HG03108 (cell line): Measurements from ENCODE around the gene NIPAL4.
A peak's percentile ranks its signal among the peaks of the same experiment; 100 is the strongest.

ENCODE experiments used
- ATAC-seq: cut with Tn5 transposase; IDR thresholded peaks from one replicate; pipeline ENCODE4 v1.9.1; 2021; ENCODE audit warnings: moderate library complexity; ENCODE audit not compliant: unreplicated experiment

The NIPAL4 gene

DNA sequence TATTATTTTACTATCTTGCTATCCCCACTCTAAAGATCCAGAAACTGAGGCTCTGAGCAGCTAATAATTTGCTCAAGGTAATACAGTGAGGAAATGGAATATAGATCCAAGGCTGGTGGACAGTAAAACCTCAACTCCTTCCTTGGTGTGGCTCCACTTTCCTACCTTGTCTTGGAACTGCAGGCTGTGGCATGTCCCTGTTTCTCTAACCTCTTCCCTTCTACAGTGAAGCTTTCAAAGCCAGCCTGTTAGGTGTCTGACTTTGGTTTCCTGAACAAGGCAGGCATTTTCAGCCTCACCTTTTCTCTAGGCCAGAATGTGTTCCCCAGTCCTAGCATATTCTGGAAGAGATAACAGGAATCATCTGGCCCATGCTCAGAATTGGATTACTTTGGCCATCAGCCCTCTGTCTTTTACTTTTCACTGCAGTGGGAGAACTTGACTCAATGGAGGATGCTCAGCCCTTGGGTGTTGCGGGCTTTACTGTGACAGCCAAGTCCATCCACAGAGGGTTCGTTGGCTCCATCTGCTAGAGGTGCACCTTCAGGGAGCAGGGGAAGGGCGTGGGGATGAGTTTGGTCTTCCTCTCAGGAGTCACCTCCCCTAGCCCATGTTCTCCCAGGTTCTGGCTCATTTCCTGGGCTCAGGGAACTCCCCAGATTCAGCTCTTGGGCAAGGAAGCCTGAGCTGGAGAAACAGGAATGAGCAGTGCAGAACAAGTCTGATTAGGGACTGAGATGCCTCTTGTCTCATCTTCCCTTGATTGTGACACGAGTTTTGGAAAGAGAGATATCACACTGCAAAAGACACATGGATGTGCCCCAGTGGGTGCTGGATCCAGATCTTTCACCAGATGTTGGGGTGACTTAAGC is 1.1 kb downstream of the NIPAL4 start:
- no peak for ATAC-seq

DNA sequence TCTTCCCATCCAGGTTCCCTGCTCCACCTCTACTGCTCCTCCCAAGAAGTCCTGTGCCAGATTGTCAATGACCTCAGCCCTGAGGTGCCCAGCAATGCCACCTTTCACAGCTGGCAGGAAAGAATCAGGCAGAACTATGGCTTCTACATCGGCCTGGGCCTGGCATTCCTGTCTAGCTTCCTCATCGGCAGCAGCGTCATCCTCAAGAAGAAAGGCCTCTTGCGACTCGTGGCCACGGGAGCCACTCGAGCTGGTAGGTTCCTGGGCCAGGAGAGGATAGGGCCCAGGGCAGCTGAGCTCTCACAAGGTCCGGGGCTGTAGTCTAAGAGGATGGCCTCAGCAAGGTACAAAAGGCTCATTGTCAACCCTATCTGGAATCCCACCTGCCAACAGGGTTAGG is 3.1 kb downstream of the NIPAL4 start:
- ATAC-seq, result no peak

DNA sequence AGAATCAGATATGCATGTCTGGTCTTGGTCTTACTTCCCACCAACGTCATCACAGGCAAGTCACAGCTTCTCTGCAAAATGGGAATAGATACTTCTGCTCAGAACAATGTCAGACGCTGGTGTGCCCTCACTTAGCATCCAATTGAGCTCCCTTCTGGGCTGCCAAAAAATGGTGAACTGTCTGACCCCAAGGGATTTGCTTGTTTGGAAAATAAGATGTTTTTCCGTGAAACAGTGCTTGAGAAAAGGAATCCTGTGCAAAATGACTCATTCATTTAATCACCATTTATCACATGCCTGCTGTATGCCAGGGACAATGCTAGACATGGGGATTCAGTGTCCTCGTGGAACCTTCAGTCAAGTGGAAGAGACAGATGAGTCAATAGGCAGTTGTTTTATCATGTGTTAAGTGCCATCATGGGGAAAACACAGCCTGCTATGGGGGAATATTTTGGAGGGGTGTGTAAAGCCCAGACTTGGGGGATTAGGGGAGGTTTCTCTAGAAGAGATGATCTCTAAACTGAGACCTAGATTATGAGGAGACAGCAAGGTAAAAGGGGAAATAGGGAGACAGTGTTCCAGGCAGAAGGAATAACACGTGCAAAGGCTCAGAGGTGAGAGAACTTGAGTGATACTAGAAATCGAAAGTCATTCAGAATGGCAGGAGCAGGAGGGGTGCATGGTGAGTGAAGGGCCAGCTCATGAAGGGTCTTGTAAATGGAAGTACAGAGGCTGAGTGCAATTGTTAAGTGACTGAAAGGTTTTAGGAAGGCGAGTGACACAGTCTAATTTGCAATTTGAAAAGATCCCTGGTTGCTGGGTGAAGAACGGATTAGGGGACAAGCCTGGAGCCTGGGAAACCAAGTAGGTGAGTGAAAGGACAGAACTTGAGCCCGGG is 3.9 kb downstream of the NIPAL4 start:
- no peak for ATAC-seq

DNA sequence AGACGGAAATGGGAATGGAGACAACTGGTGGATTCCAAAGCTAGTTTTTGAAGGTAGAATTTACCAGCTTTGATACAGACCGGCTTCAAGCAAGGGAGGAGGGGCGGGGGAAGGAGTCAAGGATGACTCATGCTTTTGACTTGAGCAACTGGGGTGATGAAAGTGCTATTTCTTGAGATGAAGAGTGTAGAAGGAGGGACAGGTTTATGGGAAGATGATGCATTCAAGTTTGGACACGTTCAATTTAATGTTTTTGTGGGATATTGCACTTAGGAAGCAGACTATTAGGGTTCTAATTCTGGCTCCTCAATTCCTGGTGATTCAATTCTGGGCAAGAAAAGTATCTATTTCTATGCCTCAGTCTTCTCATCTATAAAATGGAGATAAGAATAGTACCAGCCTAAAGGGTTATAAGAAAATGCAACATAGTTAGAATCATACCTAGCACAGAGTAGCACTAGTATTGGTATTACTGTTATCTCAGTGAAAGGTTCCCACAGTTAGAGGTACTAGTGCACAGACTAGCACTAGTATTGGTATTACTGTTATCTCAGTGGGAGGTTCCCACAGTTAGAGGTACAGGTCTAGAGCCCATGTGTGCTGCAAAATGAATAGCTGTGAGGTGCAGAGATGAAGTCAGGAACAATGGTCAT is 4.6 kb downstream of the NIPAL4 start:
- peak; percentile 53 for ATAC-seq

DNA sequence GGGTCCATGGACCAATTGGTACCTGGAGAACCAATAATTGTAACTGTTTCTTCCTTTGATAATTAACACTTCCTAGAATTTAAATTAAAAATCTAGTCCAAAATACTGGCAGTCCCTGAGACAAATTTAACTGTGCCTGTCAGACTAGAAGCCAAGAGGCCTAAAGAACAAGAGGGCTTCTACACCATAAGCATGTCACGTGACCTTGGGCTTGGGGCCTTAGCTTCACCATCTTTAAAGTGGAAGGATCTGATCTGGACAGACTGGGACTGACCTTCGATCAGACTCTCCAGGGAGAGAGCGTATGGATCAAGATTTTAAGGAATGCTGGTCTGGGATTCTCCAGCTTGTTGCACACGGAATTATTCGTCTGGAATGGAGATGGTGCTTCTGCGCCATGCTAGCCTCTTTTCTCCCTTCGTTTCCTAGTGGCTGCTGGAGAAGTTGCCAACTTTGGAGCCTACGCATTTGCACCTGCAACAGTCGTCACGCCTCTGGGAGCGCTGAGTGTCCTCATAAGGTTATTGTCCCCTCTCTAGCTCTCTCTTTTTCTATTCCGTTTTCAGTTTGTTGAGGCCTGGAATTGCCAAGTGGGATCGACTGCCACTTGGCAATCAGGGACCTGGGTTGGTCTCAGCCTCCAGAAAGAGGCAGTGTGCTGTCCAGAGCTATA is 8.4 kb downstream of the NIPAL4 start:
- ATAC-seq, result no peak

DNA sequence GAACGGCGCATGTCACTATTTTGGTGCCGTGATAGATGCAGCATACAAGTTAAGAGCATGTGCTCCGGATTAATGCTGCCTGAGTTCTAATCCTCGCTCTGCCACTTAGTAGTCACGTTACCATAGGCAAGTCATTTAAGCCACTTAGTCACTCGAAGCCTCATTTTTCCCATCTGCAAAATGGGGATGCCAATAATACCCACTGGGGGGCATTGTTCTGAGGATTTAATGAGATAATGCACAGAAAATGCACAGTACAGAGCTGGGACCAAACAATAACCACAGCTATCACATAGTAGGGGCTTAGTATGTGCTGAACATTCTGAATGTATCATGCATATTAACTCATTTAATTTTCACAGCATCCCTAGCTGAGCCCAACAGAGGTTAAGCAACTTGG is 9.1 kb downstream of the NIPAL4 start:
- no peak for ATAC-seq

DNA sequence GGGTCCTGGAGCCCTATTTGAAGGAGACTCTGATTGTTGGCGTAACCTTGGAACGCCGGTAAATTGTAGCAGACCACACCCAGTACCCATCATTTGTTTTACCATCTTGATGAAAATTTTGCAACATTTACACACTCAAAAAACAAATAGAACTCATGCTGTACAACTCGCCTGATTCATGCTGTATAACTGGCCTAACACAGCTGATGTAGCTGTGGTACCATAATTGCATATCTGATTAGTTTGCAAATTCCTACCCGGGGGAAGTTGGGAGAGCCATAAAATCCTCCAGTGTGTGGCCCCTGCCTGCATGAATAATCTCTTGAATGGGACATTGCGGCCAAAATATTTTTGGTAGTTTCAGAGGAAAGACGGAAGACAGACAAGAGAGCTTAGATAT is 9.7 kb downstream of the NIPAL4 start:
- ATAC-seq, result no peak

DNA sequence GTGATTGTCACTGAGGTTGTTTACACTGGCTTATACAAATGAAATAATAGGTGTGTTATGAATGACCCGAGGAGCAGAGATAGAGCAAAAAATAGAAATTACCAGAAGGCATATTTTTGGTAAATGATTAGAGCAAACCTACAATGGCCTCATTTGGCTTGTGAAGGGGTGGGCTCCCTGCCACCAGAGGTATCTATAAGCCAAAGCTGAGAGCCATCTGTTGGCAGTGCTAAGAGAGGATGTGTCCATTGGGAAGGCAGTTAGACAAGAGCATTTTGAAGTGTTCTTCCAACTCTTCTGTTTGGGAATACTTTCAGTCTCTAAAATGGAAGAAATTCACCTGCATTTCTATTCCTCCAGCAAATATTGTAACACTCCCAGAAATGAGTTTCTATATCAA is 10.6 kb downstream of the NIPAL4 start:
- no peak for ATAC-seq

DNA sequence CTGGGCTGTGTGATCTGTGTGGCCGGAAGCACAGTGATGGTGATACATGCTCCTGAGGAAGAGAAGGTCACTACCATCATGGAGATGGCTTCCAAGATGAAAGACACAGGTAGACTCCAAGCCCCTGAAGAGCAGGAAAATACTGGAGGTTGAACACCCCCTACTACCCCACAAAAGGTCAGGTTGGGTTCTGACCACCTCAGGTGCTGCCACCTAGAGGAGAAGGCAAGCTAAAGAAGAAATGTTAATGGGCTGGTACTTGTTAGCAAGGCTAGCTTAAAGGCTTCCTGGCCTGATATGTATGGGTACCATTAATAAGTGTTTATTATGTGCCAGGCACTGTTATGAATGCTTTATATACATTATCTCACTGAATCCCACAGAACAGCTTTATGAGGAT is 11.7 kb downstream of the NIPAL4 start:
- ATAC-seq, result no peak

DNA sequence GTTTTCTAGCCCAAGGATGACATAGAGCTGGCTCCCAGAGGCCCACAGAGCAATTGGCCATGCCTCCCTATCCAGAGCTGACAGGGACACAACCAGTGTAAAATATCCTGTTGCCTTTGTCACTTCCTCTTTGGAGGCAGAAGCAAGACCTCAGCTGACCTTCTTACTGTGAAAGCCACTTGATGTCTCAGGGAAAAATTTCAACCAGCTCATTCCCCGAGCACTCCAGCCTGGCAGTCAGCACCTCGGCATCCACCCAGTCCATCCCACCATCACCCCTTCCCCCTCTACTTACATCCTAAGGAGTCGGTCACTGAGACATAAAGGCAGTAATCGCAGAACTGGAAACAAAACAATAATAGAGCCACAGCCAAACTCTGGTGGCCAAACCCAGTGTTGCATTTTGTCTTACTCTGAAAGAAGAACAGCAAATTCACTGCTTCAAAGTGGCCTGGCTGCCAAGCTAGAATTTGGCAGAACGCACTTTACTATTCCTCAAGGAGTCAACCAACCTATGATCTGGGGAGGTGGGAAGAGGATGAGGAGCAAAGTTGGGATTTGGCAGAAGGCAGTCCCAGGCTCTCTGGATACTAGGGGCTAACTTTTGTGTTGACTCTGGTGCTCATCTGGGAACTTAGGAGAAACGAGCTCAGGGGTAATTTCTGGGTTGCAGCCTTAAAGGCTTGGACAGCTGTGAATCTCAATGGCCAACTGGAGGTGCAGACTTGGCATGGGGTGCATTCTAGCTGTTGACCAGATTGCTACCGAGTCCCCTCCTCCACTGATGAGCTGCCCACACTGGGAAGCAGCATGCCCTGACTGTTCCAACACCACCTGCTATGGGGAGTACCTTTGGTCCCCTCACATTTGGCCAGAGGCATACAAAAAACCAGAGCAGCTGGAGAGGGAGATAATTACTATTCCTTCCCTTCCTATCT is 13.6 kb downstream of the NIPAL4 start:
- ATAC-seq, result no peak

DNA sequence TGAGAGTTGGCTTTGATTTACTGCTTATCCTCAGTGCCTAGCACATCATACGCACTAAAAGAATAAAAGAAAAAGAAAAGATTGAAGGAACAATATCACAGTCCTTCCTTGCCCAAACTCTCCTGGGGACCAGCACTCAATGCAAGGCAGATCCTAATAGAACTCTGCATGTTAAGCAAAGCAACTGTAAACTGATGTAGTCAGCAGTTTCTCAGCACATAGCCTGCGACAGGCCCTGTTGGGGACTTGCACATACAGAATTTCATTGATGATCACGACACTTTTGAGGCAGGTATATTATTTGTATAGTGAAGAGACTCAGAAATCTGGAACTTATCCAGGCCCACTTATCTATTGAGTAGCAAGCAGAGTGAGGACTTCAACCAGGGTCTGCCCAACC is 15.4 kb downstream of the NIPAL4 start:
- no peak for ATAC-seq

DNA sequence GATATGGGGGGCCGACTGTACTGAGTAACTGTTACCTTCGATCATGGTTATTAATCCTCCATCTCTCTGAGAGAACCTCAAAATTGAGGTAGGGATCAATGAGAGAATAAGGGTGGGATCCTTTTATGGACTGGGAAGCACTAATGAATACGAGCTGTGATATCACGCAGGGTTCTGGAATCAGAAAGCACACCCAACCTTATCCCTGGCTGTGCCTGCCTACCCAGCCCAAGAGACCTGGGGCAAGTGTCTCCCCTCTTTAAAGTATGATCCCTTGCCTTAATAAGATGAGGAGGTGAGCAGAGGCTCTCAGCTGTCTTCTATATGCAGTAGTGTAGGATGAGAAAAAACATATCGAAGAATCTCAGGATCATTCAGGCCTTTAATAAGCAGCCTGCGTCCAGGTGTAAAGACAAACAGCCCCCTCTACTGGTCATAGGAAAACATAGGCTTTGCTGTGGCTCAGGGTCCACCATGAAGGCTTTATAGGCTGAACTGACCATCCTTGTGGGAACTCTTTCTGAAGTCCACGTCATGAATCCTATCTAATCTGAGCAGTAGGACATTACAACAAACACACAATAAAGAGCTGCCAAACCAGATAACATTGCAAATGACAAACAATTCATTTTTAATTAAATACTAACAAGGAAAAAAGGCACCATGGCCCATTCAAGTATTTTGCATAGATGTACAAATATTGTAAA is 16.8 kb downstream of the NIPAL4 start:
- no peak for ATAC-seq

DNA sequence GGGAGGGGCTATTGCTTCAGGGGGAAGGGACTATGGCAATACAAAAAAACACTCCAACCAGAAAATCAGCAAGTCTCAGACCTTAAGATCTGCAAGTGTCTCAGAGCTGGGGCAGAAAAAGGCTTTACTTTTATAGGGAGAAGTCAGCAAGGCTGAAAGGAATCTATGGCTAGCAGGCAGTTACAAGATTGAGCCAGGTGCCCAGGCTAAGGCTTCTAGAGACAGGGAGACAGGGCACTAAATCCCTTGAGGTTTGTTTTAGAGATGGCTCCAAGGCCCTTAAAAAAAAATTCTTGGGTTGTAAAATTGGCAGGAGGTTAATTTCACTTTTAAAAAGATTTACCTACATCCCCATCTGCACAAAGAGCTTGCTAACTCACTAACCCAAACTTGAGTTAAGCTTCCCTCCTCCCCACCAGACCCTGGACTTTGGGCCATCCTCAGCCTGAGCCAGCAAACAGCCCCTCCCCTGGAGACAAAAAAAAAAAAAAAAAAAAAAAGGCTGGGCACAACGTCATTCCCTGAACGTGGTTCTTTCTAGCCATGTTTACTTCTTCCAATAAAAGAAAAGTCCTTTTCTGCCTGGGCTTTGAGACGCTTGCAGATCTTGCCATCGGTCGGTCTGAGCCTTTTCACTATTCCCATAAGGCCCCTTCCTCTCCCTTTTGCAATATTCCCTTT is 17.9 kb downstream of the NIPAL4 start:
- no peak for ATAC-seq

DNA sequence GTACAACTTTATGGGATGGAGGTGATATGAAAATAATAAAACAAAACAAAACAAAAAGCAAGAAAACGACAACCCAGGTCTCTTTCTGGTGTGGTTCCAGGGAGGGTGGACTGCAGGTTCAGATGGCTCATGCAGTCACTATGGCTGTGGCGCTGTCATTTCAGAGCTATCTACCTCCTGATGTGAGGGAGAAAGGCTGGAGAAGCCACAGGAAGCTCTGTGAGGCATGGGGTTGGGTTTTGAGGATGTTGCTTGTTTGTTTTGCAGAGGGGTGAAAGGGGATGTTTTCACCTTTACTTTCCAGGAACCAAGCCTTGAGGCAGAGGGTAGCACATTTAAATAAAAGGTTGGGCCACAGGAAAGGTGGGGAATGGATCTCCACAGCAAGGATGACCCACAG is 18.7 kb downstream of the NIPAL4 start:
- no peak for ATAC-seq

DNA sequence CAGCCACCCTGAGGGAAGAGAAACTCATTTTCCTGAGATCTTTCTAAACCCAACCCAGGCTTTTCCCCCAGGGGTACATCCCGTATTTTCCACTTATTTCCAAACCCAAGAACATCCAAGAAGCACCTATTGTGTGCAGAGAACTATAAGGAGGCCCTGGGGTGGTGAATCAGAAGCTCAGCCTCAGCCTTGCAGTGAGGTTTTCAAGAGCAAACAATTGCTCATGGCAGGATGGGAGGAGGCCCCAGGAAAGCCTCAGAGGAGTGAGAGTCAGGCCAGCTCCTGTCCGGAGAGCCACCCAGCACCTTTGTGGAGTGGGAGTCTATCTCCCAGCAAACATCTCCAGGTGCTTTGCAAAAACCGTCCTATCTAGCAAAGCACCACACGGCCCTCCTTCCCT is 19.2 kb downstream of the NIPAL4 start:
- no peak for ATAC-seq

DNA sequence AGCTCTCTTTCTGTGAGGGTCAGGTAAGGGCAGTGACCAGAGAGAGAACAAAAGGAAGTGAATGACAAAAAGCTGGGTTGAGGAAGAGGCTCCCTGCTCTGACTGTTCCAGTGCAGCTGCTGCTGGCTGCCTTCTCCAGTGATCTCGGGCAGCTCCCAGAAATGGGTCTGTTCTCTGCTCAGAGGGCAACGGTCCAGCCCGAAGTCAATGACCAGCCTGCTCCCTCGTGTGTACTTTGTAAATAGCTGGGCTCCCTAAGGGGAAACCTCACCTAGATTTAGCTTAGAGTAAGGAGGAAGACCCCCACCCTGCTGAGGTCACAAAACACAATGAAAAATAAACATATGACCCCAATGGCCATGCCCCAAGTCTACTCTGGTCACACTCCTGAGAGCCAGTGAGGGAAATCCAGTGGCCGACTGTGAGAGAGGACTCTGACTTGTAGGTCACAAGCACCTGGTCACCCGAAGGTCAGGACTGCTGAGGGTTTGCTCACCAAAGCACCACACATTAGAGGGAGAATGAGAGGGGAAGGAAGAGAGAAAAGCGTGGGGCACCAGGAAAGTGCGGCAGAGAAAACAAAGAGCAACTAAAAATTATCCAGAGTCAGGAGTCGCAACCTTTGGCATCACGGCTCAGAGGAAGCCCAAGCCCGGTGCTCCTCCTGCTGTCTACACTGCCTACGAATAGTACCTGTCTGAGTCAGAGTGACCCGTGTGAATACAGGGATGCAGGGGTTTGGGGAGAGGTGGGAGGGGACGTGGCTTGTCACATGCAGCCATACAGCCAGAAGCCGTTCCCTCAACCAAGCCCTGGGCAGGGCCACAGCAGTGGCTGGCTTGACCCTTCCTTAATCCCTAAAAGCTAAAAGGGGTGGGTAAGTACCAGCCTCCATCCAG is 19.8 kb downstream of the NIPAL4 start:
- no peak for ATAC-seq

DNA sequence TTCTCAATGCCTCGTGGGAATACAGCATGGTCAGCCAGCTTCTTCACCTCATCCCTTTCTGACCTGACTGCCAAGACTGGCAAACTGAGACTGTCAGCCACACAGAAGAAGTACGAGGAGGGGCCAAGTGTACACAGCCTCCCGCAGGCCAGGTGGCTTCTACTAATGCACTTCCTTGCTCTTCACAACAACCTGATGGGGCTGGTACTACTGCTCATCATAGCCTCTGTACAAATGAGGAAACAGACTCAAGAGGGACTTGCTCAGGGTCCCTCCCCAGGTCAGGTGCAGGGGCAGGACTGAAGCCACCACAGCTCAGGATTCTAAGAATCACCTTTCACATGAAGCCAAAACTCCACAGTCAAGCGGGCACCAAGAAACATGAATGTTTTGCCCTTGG is 21.3 kb downstream of the NIPAL4 start:
- no peak for ATAC-seq

DNA sequence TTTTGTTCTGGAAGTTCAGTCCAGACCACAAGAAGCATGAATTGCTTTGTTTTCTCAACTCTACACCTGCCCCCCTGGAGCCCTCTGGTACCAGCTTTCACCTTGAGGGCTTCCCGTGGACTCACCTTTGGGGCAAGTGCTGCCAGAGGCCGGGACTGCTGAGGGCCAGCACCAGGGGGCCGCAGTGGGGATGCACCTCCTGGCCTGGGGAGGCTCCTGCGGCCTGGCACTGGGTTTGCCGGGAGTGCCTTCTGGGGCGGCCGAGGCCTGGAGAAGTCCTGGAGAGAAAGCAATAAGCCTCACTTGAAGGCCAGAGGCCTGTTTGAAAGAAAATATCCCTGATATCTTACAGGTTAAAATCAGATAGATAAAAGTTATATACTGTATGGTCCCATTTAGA is 21.7 kb downstream of the NIPAL4 start:
- no peak for ATAC-seq
